GM19455 (cell line): Measurements from ENCODE around the gene EIF3D.

Experiments used
- ATAC-seq: cut with Tn5 transposase; IDR thresholded peaks from one replicate; pipeline ENCODE4 v1.9.1; 2021; ENCODE audit not compliant: unreplicated experiment

Gene EIF3D

GRCh38 chr22:36466258-36466657, 62.7 kb downstream of the EIF3D start:
- no peak for ATAC-seq

GRCh38 chr22:36465232-36466021, 63.5 kb downstream of the EIF3D start:
- ATAC-seq, result no peak

- ATAC-seq, result no peak
Observed at GRCh38 chr22:36464715-36465231, 64.2 kb downstream of the EIF3D start.

GRCh38 chr22:36463783-36464184, 65.2 kb downstream of the EIF3D start:
- no peak for ATAC-seq

- no peak for ATAC-seq
Observed at GRCh38 chr22:36461665-36462649, 67.0 kb downstream of the EIF3D start.
